GM23248 (cell line): ENCODE results near the gene TOX2. TPM values are rescaled to one million over a fixed set of nuclear protein-coding genes. Genes with fewer than 3 reads are reported as not detected.

Source experiments
- DNase-seq: peaks from one replicate; pipeline ENCODE4 v3.0.0-alpha.2; 2015
- H2AFZ ChIP-seq: fragments of 200-600 bp; sonication (generic); 2 replicates; pipeline ENCODE4 v1.6.1; 2016; ENCODE audit warnings: antibody characterized with exemption
- H3F3A ChIP-seq: fragments of 200-600 bp; sonication (generic); 2 replicates; pipeline ENCODE4 v1.6.1; 2016; ENCODE audit warnings: mild to moderate bottlenecking, antibody characterized with exemption, mixed run types; ENCODE audit not compliant: insufficient read depth
- H3K27ac ChIP-seq: fragments of 200-600 bp; sonication (generic); 2 replicates; pipeline ENCODE4 v1.5.1; 2016; ENCODE audit warnings: mild to moderate bottlenecking
- H3K27me3 ChIP-seq: fragments of 200-600 bp; sonication (generic); replicated peaks from 2 replicates; pipeline ENCODE4 v1.6.1; 2016; ENCODE audit warnings: mild to moderate bottlenecking; ENCODE audit not compliant: insufficient read depth
- H3K36me3 ChIP-seq: fragments of 200-600 bp; sonication (generic); 2 replicates; pipeline ENCODE4 v1.6.1; 2016; ENCODE audit warnings: low read depth, mild to moderate bottlenecking
- H3K4me1 ChIP-seq: fragments of 200-600 bp; sonication (generic); 2 replicates; pipeline ENCODE4 v1.6.1; 2016; ENCODE audit warnings: mild to moderate bottlenecking; ENCODE audit not compliant: insufficient read depth
- H3K4me2 ChIP-seq: fragments of 200-600 bp; sonication (generic); one replicate; pipeline ENCODE4 v1.6.1; 2016; ENCODE audit warnings: mild to moderate bottlenecking; ENCODE audit not compliant: unreplicated experiment
- H3K4me3 ChIP-seq: fragments of 200-600 bp; sonication (generic); 2 replicates; pipeline ENCODE4 v1.5.1; 2016; ENCODE audit warnings: mild to moderate bottlenecking
- H3K79me2 ChIP-seq: fragments of 200-600 bp; sonication (generic); 2 replicates; pipeline ENCODE4 v1.6.1; 2016; ENCODE audit warnings: mild to moderate bottlenecking; ENCODE audit not compliant: insufficient read depth
- H3K9ac ChIP-seq: fragments of 200-600 bp; sonication (generic); 2 replicates; pipeline ENCODE4 v1.6.1; 2016; ENCODE audit warnings: mild to moderate bottlenecking
- H3K9me2 ChIP-seq: fragments of 200-600 bp; sonication (generic); 2 replicates; pipeline ENCODE4 v1.6.1; 2016; ENCODE audit warnings: mixed run types, mild to moderate bottlenecking, moderate library complexity; ENCODE audit not compliant: insufficient read depth
- H3K9me3 ChIP-seq: fragments of 200-600 bp; sonication (generic); one replicate; pipeline ENCODE4 v1.6.1; 2017; ENCODE audit warnings: low read depth
- H4K20me1 ChIP-seq: fragments of 200-600 bp; sonication (generic); 2 replicates; pipeline ENCODE4 v1.6.0; 2016; ENCODE audit not compliant: insufficient read depth
- EZH2 ChIP-seq: fragments of 200-600 bp; sonication (generic); IDR thresholded peaks from 2 replicates; pipeline ENCODE4 v1.6.1; 2018; ENCODE audit warnings: antibody characterized with exemption, mild to moderate bottlenecking; ENCODE audit not compliant: insufficient read depth, poor library complexity, severe bottlenecking
- EZH2phosphoT487 ChIP-seq: fragments of 200-600 bp; sonication (generic); IDR thresholded peaks from 2 replicates; pipeline ENCODE4 v1.6.1; 2018; ENCODE audit warnings: antibody characterized with exemption, moderate library complexity, mild to moderate bottlenecking, low read depth; ENCODE audit not compliant: insufficient read depth
- WGBS, 2 experiments: methylation state at CpG; one replicate each; pipeline ENCODE4 v1.1.6; 2015 to 2017; ENCODE audit warnings: low lambda C conversion rate in 2 of 2, low coverage in 1 of 2; ENCODE audit errors: missing lambda C conversion rate in 2 of 2; 5-methylcytosine and 5-hydroxymethylcytosine counted together
- in situ Hi-C: fragments of 300-500 bp; cut with MboI; formaldehyde crosslinking; loops from 2 replicates; pipeline ENCODE4 v1.15.0; 2020
- polyA plus RNA-seq: library from polyadenylated mRNA; unstranded; fragments of >200 nt; fragmentation: Nextera tagmentation; extraction: Ambion mirVana; gene quantifications from 2 replicates; pipeline ENCODE4 v1.2.1, GENCODE V29; 2016
- total RNA-seq: library from RNA; depleted of rRNA; stranded (reverse); fragments of >200 nt; shearing (Covaris generic); gene quantifications from 2 replicates; pipeline ENCODE4 v1.2.3, GENCODE V29; 2014

TOX2 gene
- total and polyA plus RNA-seq, 2 experiments from 2014 or later = 0.97 to 15.9 TPM

GRCh38 chr20:43962530-43962929 is 47.9 kb downstream of the TOX2 start:
- Histone ChIP-seq H3K9me3 (no peaks in the 10 kb centered on the region), H3K27ac (no peak overlapping the region), H3K4me2 (no peak overlapping the region), H3K9me2 (no peaks in the 10 kb centered on the region), H3K4me3 (no peak overlapping the region), H3F3A (peaks cover 5% of the 10 kb centered on the region; the same call in 1 of the 2 replicates), H3K4me1 (peaks cover 4% of the 10 kb centered on the region; the same call in 1 of the 2 replicates), H2AFZ (no peak overlapping the region), H3K36me3 (no peaks in the 10 kb centered on the region), H4K20me1 (no peaks in the 10 kb centered on the region), H3K27me3 (no peaks in the 10 kb centered on the region), H3K9ac (no peak overlapping the region), H3K79me2 (0 out of 2 replicates have a peak, but pooled peaks cover 4% of the 10 kb centered on the region)
- in situ Hi-C loops = no loop called here
- TF ChIP-seq EZH2 = no peak
- DNase-seq = no peak
- whole genome bisulfite sequencing, 2 experiments = 94 to 98% methylated on average over 4 of the region's 4 CpGs

DNA sequence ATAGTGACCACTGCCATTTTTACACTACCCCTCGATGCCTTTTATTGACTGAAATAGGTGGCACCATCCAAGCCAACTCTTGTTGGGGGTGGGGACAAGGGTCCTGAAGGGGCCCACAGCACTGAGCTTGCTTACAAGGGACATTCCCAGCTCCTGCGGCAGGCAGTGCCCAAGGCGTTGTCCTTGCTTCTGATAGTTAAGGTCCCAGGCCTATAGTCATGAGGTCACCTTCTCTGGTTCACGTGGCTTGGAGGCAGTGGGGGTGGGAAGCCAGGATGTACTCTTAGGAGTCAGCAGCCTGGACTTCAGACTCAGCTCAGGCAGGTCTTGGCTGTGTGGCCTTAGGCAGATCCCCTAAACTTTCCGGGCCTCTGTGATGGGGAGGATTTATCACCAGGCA is 48.6 kb downstream of the TOX2 start:
- Histone ChIP-seq H4K20me1 (no peaks in the 10 kb centered on the region), H3K79me2 (0 out of 2 replicates have a peak, but pooled peaks cover 4% of the 10 kb centered on the region), H3K9me2 (no peaks in the 10 kb centered on the region), H3K4me2 (no peak overlapping the region), H3K27me3 (no peaks in the 10 kb centered on the region), H3K9me3 (no peaks in the 10 kb centered on the region), H3K9ac (no peak overlapping the region), H3F3A (no peaks in the 10 kb centered on the region), H3K36me3 (no peaks in the 10 kb centered on the region), H3K27ac (no peak overlapping the region), H2AFZ (no peak overlapping the region), H3K4me1 (peaks cover 4% of the 10 kb centered on the region; the same call in 1 of the 2 replicates), H3K4me3 (no peak overlapping the region)
- in situ Hi-C loops = no loop called here
- peak; percentile 45 for DNase-seq
- TF ChIP-seq EZH2 (no peak), EZH2phosphoT487 (no peak)
- 77 to 85% methylated on average over 5 of the region's 5 CpGs for WGBS, 2 experiments

GRCh38 chr20:43963872-43964791 is 49.5 kb downstream of the TOX2 start:
- no peak for TF ChIP-seq EZH2phosphoT487
- no peak for TF ChIP-seq EZH2
- Histone ChIP-seq H3F3A (no peaks in the 10 kb centered on the region), H3K27ac (no peak overlapping the region), H2AFZ (no peak overlapping the region), H3K9ac (no peak overlapping the region), H3K4me1 (peaks cover 4% of the 10 kb centered on the region; the same call in 1 of the 2 replicates), H3K79me2 (0 out of 2 replicates have a peak, but pooled peaks cover 4% of the 10 kb centered on the region), H3K9me2 (no peaks in the 10 kb centered on the region), H3K4me3 (no peak overlapping the region), H3K9me3 (no peaks in the 10 kb centered on the region), H3K36me3 (no peaks in the 10 kb centered on the region), H4K20me1 (no peaks in the 10 kb centered on the region), H3K27me3 (no peaks in the 10 kb centered on the region), H3K4me2 (no peak overlapping the region)
- peak; percentile 66 for DNase-seq
- WGBS, 2 experiments = 26 to 34% methylated on average over 10 of the region's 10 CpGs
- in situ Hi-C loops = no loop called here

DNA sequence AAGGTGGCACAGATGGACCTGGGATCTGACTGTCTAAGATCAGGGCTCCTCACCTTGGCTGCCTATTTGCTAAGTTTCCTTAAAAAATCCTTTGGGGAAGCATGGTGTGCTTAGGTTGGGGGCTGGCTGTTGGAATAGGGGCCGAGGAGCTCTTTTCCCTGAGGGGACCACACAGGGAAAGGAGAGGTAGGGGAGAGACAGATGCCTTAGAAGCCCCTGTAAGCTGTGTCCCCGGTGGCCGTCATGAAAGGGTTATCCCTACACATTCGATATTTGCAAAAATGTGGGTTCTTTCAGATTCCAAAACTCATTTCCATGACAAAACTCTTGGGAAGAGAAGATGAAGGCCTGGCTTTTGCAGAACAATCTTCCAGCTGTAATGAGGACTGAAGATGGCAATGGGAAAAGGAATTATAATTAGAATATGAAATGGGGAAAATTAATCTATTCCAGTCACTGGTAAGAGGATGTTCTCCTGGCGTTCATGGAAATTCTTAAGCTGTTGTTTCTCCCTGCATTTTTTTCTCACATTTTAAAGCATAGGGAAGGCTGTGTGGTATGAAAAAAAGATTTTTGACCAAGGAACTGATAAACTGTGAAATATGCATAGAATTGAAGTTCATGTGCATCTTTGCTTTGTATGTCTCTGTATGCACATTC is 53.8 kb downstream of the TOX2 start:
- Histone ChIP-seq H3K36me3 (no peaks in the 10 kb centered on the region), H3K4me2 (no peak overlapping the region), H2AFZ (no peak overlapping the region), H3K4me1 (peaks cover 4% of the 10 kb centered on the region; the same call in 1 of the 2 replicates), H3K79me2 (no peaks in the 10 kb centered on the region), H3F3A (no peaks in the 10 kb centered on the region), H3K27ac (no peak overlapping the region), H3K27me3 (no peaks in the 10 kb centered on the region), H4K20me1 (no peaks in the 10 kb centered on the region), H3K9ac (no peak overlapping the region), H3K9me3 (no peaks in the 10 kb centered on the region), H3K9me2 (no peaks in the 10 kb centered on the region), H3K4me3 (no peak overlapping the region)
- in situ Hi-C loops = no loop called here
- 27 to 37% methylated on average over 5 of the region's 5 CpGs for WGBS, 2 experiments
- TF ChIP-seq EZH2phosphoT487 (no peak), EZH2 (no peak)
- DNase-seq = no peak
